Prostate gland (tissue), 2 donors: ENCODE results near the gene ITIH1. TPM values are rescaled to one million over a fixed set of nuclear protein-coding genes. Genes with fewer than 3 reads are reported as not detected.

Experiments used
- DNase-seq: peaks from one replicate; pipeline ENCODE4 v3.0.0-alpha.2; 2019; ENCODE audit warnings: low spot score
- H3K27ac ChIP-seq, 2 donors: fragments of 200-600 bp; sonication (generic); 2 replicates each; pipeline ENCODE4 v1.5.1; 2017 to 2019
- H3K27me3 ChIP-seq: fragments of 200-600 bp; sonication (generic); replicated peaks from 2 replicates; pipeline ENCODE4 v1.5.1; 2019; ENCODE audit not compliant: insufficient read depth
- H3K36me3 ChIP-seq, 2 donors: fragments of 200-600 bp; sonication (generic); 1 replicate in 1 of 2; 2 replicates in 1 of 2; pipeline versions ENCODE4 v1.5.1 to v1.8.1; 2017 to 2019
- H3K4me1 ChIP-seq: fragments of 200-600 bp; sonication (generic); replicated peaks from 2 replicates; pipeline ENCODE4 v1.5.1; 2019
- H3K4me3 ChIP-seq, 2 donors: fragments of 200-600 bp; sonication (generic); 2 replicates each; pipeline ENCODE4 v1.5.1; 2017 to 2019
- H3K9me3 ChIP-seq: fragments of 200-600 bp; sonication (generic); 2 replicates; pipeline ENCODE4 v1.5.1; 2017
- POLR2A ChIP-seq: fragments of 450-650 bp; IDR thresholded peaks from one replicate; pipeline ENCODE4 v1.6.1; 2016; ENCODE audit warnings: antibody characterized with exemption, mild to moderate bottlenecking
- POLR2AphosphoS5 ChIP-seq: sonication (generic); formaldehyde crosslinking; IDR thresholded peaks from one replicate; pipeline ENCODE4 v1.6.1; 2017; ENCODE audit warnings: antibody characterized with exemption
- WGBS: methylation state at CpG from one replicate; pipeline ENCODE4 v1.1.5; 2018; 5-methylcytosine and 5-hydroxymethylcytosine counted together
- intact Hi-C: fragments of 100-400 bp; cut with DNase I; formaldehyde crosslinking; loops from one replicate; pipeline ENCODE4 v1.14.2; 2022
- total RNA-seq, 2 donors: library from RNA; depleted of rRNA; stranded (reverse); fragments of >200 nt; gene quantifications; one replicate each; pipeline ENCODE4 v1.1.0, GENCODE V29; 2016
- TF ChIP-seq, protein P1 (sequence below), 4 experiments: fragments of 200-600 bp in 2 of 4; fragments of 450-650 bp in 2 of 4; sonication (generic) in 2 of 4; IDR thresholded peaks; 1 replicate in 3 of 4; 2 replicates in 1 of 4; pipeline ENCODE4 v1.5.1; 2016 to 2019; ENCODE audit warnings: antibody characterized with exemption in 4 of 4, mild to moderate bottlenecking in 2 of 4, moderate library complexity in 2 of 4

The ITIH1 gene
- total RNA-seq, 2 donors from 2014 or later = 3.5 TPM; not detected in 1

DNA sequence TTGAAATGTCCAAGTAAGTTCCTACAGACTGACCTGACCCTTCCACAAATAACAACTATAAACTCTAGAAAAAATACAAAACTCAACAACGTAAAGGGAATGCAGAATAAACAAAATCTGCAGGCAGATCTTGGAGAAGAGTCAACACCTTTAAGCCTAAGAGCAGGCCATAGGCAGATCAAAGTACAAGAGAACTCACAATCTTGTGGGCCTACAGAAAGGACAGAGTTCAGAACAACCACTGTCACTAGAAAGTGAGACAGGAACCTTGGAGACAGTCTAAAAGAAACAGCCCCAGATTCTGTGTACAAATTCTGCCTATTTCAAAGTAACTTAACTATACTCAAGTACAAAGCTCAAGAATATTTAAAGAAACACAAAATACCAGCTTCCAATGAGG is 37.7 kb upstream of the ITIH1 start:
- intact Hi-C loops = loop anchor here (2.0 to 10.0 kb wide), 2 partner anchors 195 to 333 kb away; no protein-coding TSS in a partner anchor
- H3K27me3 ChIP-seq = no peaks in the 10 kb centered on the region
- WGBS = 76% methylated on average over 1 of the region's 1 CpG
- H3K4me3 ChIP-seq = no peak overlapping the region
- DNase-seq = no peak
- H3K27ac ChIP-seq = no peak overlapping the region
- H3K9me3 ChIP-seq = no peaks in the 10 kb centered on the region
- peaks cover 0 to 12% of the 10 kb centered on the region in 2 donors for H3K36me3 ChIP-seq
- TF ChIP-seq POLR2A (no peak), POLR2AphosphoS5 (no peak)
- TF ChIP-seq, protein P1, sequence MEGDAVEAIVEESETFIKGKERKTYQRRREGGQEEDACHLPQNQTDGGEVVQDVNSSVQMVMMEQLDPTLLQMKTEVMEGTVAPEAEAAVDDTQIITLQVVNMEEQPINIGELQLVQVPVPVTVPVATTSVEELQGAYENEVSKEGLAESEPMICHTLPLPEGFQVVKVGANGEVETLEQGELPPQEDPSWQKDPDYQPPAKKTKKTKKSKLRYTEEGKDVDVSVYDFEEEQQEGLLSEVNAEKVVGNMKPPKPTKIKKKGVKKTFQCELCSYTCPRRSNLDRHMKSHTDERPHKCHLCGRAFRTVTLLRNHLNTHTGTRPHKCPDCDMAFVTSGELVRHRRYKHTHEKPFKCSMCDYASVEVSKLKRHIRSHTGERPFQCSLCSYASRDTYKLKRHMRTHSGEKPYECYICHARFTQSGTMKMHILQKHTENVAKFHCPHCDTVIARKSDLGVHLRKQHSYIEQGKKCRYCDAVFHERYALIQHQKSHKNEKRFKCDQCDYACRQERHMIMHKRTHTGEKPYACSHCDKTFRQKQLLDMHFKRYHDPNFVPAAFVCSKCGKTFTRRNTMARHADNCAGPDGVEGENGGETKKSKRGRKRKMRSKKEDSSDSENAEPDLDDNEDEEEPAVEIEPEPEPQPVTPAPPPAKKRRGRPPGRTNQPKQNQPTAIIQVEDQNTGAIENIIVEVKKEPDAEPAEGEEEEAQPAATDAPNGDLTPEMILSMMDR (IDR thresholded peaks at IDR 0.05) = no peak
- no peaks in the 10 kb centered on the region for H3K4me1 ChIP-seq

DNA sequence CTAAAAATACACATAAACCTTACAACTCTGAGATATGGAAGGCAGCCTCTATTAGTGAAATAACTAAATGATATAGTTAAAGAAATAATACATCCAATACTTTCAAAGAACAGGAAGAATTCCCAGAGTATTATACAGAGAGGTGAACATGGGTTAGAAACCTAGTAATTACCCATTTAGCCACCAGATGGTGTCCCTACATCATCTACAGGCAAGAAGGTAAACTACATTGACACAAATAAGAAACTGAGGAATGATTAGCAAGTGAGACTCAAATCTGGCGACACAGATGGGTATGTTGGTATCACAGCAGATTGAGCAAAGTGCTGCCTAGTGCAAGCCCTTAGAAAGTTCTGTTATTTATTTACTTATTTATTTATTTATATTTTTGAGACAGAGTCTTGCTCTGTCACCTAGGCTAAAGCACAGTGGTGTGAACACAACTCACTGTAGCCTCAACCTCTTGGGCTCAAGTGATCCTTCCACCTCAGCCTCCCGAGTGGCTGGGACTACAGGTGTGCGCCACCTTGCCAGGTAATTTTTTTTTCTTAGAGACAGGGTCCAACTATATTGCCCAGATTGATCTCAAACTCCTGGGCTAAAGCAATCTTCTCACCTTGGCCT is 34.9 kb upstream of the ITIH1 start:
- Histone ChIP-seq H3K36me3 (peaks cover 6 to 9% of the 10 kb centered on the region in 2 donors), H3K27ac (no peak overlapping the region), H3K4me1 (no peaks in the 10 kb centered on the region), H3K4me3 (no peak overlapping the region), H3K9me3 (no peaks in the 10 kb centered on the region), H3K27me3 (no peaks in the 10 kb centered on the region)
- 92% methylated on average over 3 of the region's 3 CpGs for WGBS
- intact Hi-C loops = loop anchor here (10.0 kb wide), 1 partner anchor 192 kb away; no protein-coding TSS in a partner anchor
- no peak for DNase-seq
- no peak for TF ChIP-seq POLR2AphosphoS5
- TF ChIP-seq, protein P1 (IDR thresholded peaks at IDR 0.05) = peak in 3 of 4 experiments; percentile 38 to 60 (median 52)

GRCh38 chr3:52743152-52743551 is 34.2 kb upstream of the ITIH1 start:
- Histone ChIP-seq H3K9me3 (no peaks in the 10 kb centered on the region), H3K4me1 (no peaks in the 10 kb centered on the region), H3K27ac (no peak overlapping the region), H3K4me3 (no peak overlapping the region), H3K27me3 (no peaks in the 10 kb centered on the region), H3K36me3 (peaks cover 6 to 9% of the 10 kb centered on the region in 2 donors)
- intact Hi-C loops = loop anchor here (10.0 kb wide), 1 partner anchor 192 kb away; no protein-coding TSS in a partner anchor
- TF ChIP-seq POLR2AphosphoS5 (peak; percentile 35), POLR2A (no peak)
- TF ChIP-seq, protein P1 (IDR thresholded peaks at IDR 0.05) = no peak
- DNase-seq = peak; percentile 12
- WGBS = 63% methylated on average over 5 of the region's 5 CpGs

GRCh38 chr3:52743721-52744120 is 33.7 kb upstream of the ITIH1 start:
- DNase-seq = no peak
- H3K9me3 ChIP-seq = no peaks in the 10 kb centered on the region
- no peak overlapping the region for H3K4me3 ChIP-seq
- WGBS = 92% methylated on average over 2 of the region's 2 CpGs
- intact Hi-C loops = loop anchor here (10.0 kb wide), 1 partner anchor 191 kb away; no protein-coding TSS in a partner anchor
- no peak overlapping the region for H3K27ac ChIP-seq
- H3K36me3 ChIP-seq = peaks cover 6 to 11% of the 10 kb centered on the region in 2 donors
- H3K4me1 ChIP-seq = no peaks in the 10 kb centered on the region
- TF ChIP-seq, protein P1 (IDR thresholded peaks at IDR 0.05) = no peak
- H3K27me3 ChIP-seq = no peaks in the 10 kb centered on the region

DNA sequence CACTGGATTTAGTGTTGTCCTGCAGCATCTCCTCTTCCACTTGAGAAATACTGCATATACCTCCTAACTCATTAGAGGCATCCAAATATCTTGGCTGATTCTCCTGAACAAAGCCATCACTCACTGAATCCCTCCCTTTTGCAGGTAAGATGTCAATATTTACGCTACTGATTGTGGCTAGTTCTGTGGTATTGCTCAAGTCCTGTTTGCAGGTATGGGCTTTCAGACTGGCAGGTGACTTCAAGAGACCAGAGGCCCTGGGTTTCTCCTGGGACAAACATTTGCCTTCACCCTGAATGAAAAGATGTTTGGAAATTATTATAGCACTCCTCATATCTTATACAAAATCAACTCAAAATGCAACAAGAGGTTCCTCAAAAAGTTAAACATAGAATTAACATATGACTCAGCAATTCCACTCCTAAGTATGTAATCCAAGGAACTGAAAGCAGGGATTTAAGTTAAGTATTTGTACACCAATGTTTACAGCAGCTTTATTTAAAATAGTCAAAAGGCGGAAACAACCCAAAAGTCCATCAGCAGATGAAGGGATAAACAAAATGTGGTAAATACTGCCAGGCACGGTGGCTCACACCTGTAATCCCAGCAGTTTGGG is 25.2 kb upstream of the ITIH1 start:
- TF ChIP-seq POLR2AphosphoS5 (no peak), POLR2A (no peak)
- TF ChIP-seq, protein P1 (IDR thresholded peaks at IDR 0.05) = no peak
- no peak overlapping the region for H3K27ac ChIP-seq

More for the DNA sequence above, 25.2 kb upstream of the ITIH1 start:
- Histone ChIP-seq H3K9me3 (no peaks in the 10 kb centered on the region), H3K27me3 (no peaks in the 10 kb centered on the region), H3K36me3 (peaks cover 4 to 9% of the 10 kb centered on the region in 2 donors), H3K4me1 (no peaks in the 10 kb centered on the region), H3K4me3 (no peak overlapping the region)
- intact Hi-C loops = no loop called here
- 91% methylated on average over 3 of the region's 3 CpGs for WGBS
- no peak for DNase-seq
